Motor neuron (in vitro differentiated cells): Measurements from ENCODE around the gene CELSR3. TPM values are rescaled to one million over a fixed set of nuclear protein-coding genes. Genes with fewer than 3 reads are reported as not detected.

ENCODE experiments used
- ATAC-seq, 8 experiments: fragments of 200-7000 bp; cut with Tn5 transposase; replicated peaks in 6 of 8; 2 replicates each; pipeline ENCODE4 v1.8.0; 2021; ENCODE audit warnings: mild to moderate bottlenecking in 8 of 8, moderate library complexity in 8 of 8
- H3K27ac ChIP-seq, 2 donors: fragments of 250-450 bp; sonication (Bioruptor Pico); 2 replicates each; pipeline ENCODE4 v1.9.0; 2021; ENCODE audit warnings: antibody characterized with exemption in 2 of 2, mild to moderate bottlenecking in 2 of 2, moderate library complexity in 1 of 2
- H3K4me1 ChIP-seq, 2 donors: fragments of 250-450 bp; sonication (Bioruptor Pico); replicated peaks in 1 of 2; 2 replicates each; pipeline ENCODE4 v1.6.1; 2021; ENCODE audit warnings: antibody characterized with exemption in 2 of 2, mild to moderate bottlenecking in 2 of 2, moderate library complexity in 1 of 2
- H3K4me3 ChIP-seq, 5 donors: fragments of 250-450 bp; sonication (Bioruptor Pico); 2 replicates each; pipeline ENCODE4 v1.9.0; 2021; ENCODE audit warnings: antibody characterized with exemption in 5 of 5, mild to moderate bottlenecking in 5 of 5, moderate library complexity in 4 of 5
- WGBS, 10 experiments: fragments of 450-650 bp; shearing (Covaris generic); methylation state at CpG; one replicate each; pipeline ENCODE4 v1.0.0; 2022; 5-methylcytosine and 5-hydroxymethylcytosine counted together
- in situ Hi-C, 9 experiments: fragments of 400-800 bp; cut with MboI; loops; one replicate each; pipeline ENCODE4 v1.15.0; 2021; ENCODE audit warnings: low sequenced_read_pairs in 9 of 9, low pct_unique_long_range_greater_than_20kb in 2 of 9; ENCODE audit not compliant: unreplicated experiment in 9 of 9
- total RNA-seq, 8 experiments: library from RNA; unstranded; fragments of 300-600 nt; gene quantifications; 2 replicates each; pipeline versions ENCODE4 v1.2.3 to v1.2.4, GENCODE V29; 2022

Gene CELSR3
- total RNA-seq, 8 experiments from 2014 or later = 0.97 to 53.4 (median 23.0) TPM

DNA sequence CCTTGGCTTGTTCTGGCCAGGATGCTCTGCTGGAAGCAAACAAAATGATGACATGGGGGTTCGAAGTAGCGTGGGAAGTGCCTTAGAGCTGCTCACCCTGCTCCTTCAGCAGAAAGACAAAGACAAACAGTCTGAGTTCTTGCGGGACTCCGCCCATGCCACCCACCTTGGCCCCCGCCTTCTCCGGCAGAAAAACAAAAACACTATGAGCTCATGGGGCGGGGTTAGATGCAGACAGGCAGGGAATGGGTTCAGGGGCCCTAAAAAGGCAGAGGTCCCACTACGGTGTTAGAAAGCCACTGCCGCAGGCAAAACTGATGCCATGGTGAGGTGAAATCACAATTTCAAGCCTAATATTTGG is 32.7 kb upstream of the CELSR3 start:
- Histone ChIP-seq H3K4me3 (no peak overlapping the region), H3K4me1 (peaks cover 14 to 18% of the 10 kb centered on the region in 2 donors), H3K27ac (peak overlapping the region; percentile 13 to 60)
- in situ Hi-C loops = no loop called here
- peak; percentile 67 to 87 (median 78) for ATAC-seq
- 0 to 80% (median 42%) methylated on average over 1 to 8 of the region's 9 CpGs; no CpG with 5 or more reads in 2 of the 10 experiments for WGBS, 10 experiments

DNA sequence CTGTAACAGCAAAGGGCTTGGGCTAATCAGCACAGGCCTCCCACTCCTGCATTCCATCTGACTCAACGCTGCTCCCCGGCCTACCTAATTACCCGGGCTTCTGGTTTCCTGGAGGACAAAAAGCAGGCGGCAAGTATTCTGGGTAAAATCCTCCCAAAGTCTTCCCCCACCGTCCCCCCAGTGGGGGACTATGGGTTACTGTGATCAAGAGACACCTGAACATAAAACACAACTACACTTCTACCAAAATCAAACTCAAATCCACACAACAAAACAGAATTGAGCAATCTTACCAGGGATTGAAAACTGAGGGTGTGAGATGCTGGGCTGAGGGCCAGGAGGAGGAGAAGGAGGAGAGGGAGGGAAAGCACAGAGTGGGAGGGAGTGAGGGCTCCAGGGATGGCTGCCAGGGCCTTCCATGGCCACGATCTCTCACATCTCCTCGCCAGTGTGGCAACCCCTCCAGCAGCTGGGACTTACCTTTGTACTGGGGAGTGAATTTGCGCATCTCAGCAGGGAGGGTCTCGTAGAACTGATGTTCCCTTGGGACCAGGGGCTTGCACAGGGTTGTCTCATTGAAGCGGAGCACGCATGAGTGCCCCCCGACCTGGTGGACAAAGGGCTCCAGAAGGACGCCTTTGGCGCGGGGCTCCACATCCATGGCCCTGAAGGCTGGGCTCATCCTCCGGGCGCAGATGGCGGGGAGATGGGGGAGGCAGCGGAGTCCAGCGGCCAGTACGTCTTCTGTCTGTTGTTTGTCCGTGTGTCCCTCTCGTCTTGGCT is 32.1 kb upstream of the CELSR3 start:
- H3K4me3 ChIP-seq = no peak overlapping the region
- in situ Hi-C loops = no loop called here
- ATAC-seq = peak; percentile 38 to 89 (median 72)
- peak overlapping the region; percentile 13 to 60 for H3K27ac ChIP-seq
- H3K4me1 ChIP-seq = peaks cover 14 to 18% of the 10 kb centered on the region in 2 donors
- 0 to 80% (median 61%) methylated on average over 1 to 10 of the region's 23 CpGs; no CpG with 5 or more reads in 2 of the 10 experiments for WGBS, 10 experiments

DNA sequence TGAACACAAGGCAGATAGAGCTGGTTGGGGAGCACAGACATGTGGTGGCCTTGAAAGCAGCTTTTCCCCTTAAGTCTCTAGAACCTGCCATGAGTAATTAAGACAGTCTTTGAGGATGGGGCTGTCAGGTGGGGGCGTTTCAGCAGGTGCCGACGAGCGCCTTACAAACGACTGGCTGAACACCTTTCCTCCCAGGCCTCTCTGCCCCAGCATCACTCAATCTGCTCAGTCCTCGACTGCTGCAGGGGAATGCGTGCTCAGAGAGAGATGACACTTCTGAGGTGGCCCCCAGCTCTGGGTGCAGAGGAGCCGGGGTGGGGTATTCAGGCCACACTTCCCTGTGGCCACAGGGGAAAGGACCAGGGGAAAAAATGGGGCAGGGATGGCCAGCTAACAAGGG is 31.1 kb upstream of the CELSR3 start:
- H3K4me3 ChIP-seq = no peak overlapping the region

DNA sequence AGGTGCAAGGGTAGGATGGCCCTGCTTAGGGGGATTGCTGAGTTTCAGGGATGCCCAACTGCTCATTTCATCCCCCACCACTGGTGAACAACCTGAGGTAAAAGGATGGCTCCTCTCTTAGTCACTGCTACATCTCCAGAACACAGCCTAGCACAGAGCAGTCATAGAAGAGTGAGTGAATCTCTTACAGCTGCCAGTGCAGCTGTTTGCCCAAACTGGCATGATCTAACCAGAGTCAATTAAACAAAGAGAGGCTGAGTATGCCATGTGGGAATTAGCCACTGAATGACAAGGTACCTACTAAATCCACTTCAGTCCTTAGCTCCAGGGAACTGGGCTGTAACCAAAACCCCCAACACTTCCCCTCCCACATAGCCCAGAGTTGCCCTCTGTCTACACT is 29.9 kb upstream of the CELSR3 start:
- ATAC-seq = no peak
- Histone ChIP-seq H3K27ac (no peak overlapping the region), H3K4me3 (no peak overlapping the region), H3K4me1 (peaks cover 14 to 16% of the 10 kb centered on the region in 2 donors)
- in situ Hi-C loops = no loop called here

More for the DNA sequence above, 31.1 kb upstream of the CELSR3 start:
- in situ Hi-C loops = no loop called here
- WGBS, 10 experiments = 80 to 100% (median 85%) methylated on average over 1 to 5 of the region's 8 CpGs; no CpG with 5 or more reads in 5 of the 10 experiments
- no peak overlapping the region for H3K27ac ChIP-seq
- no peak for ATAC-seq
- peaks cover 14 to 18% of the 10 kb centered on the region in 2 donors for H3K4me1 ChIP-seq

GRCh38 chr3:48690846-48691458 is 28.3 kb upstream of the CELSR3 start:
- in situ Hi-C loops = no loop called here
- WGBS, 10 experiments = 86 to 100% (median 100%) methylated on average over 1 to 2 of the region's 2 CpGs; no CpG with 5 or more reads in 5 of the 10 experiments

GRCh38 chr3:48689384-48689783 is 26.7 kb upstream of the CELSR3 start:
- Histone ChIP-seq H3K4me3 (no peak overlapping the region), H3K4me1 (peaks cover 6% of the 10 kb centered on the region in 2 donors), H3K27ac (no peak overlapping the region)
- 36 to 81% (median 66%) methylated on average over 1 to 4 of the region's 5 CpGs; no CpG with 5 or more reads in 4 of the 10 experiments for WGBS, 10 experiments
- in situ Hi-C loops = no loop called here
- no peak for ATAC-seq

More at GRCh38 chr3:48690846-48691458, 28.3 kb upstream of the CELSR3 start:
- Histone ChIP-seq H3K4me3 (no peak overlapping the region), H3K27ac (no peak overlapping the region), H3K4me1 (peaks cover 14 to 16% of the 10 kb centered on the region in 2 donors)
- ATAC-seq = no peak

DNA sequence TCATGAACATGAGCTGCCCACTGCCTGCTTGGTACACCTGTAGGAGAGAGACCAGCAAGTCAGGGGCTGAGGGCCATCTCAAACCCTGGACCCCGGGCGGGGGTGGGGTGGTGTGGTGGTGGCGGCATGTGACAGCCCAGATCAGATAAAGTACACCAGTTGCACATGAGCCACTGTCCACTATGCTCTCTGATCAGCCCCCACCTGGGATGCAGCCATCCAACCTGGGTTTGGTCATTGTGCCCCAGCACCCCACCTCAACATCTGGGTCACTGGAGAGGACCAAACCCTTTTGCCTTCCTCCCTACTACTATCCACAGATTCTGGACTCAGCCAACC is 26.0 kb upstream of the CELSR3 start:
- no CpG with 5 or more reads among the region's 3 CpGs for WGBS, 10 experiments
- no peak for ATAC-seq
- Histone ChIP-seq H3K27ac (no peak overlapping the region), H3K4me3 (no peak overlapping the region), H3K4me1 (peaks cover 11% of the 10 kb centered on the region in 2 donors)
- in situ Hi-C loops = no loop called here

DNA sequence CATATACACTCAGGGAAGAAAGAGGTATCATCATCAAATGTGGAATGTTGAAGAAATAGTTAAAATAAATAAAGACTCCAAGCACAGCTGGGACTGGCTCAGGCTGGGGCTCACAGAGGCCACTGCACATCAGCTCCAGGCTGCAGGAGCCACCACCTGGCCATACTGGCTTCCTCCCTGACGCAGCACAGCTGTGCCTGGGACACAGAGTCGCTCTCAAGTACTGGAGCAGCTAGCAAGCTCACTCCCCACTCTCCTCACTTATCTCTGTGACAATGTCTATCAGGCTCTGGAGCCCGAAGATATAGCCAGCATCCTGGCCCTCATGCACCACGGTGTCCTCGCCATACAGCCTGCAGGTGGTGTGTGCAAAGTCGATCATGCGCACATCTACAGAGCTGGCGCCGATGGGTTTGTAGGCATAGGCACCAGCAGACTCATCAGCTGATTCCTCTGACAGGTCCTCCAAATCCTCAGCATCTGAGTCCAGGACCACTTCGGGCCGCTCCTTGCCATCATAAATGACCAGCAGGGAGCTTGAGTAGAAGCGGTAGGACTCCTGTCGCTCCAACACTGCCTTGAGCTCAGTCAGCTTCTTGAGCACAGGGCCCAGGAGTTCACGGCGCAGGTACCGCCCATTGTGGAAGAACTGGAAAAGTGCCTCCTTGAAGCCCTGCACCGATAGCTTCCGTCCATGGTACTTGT is 25.5 kb upstream of the CELSR3 start:
- no peak for ATAC-seq
- no peak overlapping the region for H3K27ac ChIP-seq
- no peak overlapping the region for H3K4me3 ChIP-seq
- in situ Hi-C loops = no loop called here
- H3K4me1 ChIP-seq = peaks cover 11 to 15% of the 10 kb centered on the region in 2 donors
- WGBS, 10 experiments = 100% methylated on average over 1 of the region's 18 CpGs; no CpG with 5 or more reads in 7 of the 10 experiments

- WGBS, 10 experiments = 20 to 86% (median 64%) methylated on average over 1 to 2 of the region's 3 CpGs; no CpG with 5 or more reads in 5 of the 10 experiments
- in situ Hi-C loops = no loop called here
- Histone ChIP-seq H3K4me1 (peaks cover 11 to 15% of the 10 kb centered on the region in 2 donors), H3K27ac (no peak overlapping the region), H3K4me3 (no peak overlapping the region)
- ATAC-seq = no peak
Measured at GRCh38 chr3:48687220-48687678, 24.6 kb upstream of the CELSR3 start.

- peak overlapping the region in 2 of 5 donors; percentile 71 to 76 for H3K4me3 ChIP-seq
- H3K4me1 ChIP-seq = peaks cover 11 to 15% of the 10 kb centered on the region in 2 donors
- H3K27ac ChIP-seq = no peak overlapping the region
- ATAC-seq = no peak
- in situ Hi-C loops = no loop called here
- WGBS, 10 experiments = 35 to 100% (median 88%) methylated on average over 1 to 9 of the region's 10 CpGs
Measured at GRCh38 chr3:48686538-48687219, 24.0 kb upstream of the CELSR3 start.

- peaks cover 11 to 15% of the 10 kb centered on the region in 2 donors for H3K4me1 ChIP-seq
- WGBS, 10 experiments = 0 to 100% (median 9%) methylated on average over 1 to 10 of the region's 97 CpGs; no CpG with 5 or more reads in 5 of the 10 experiments
- in situ Hi-C loops = no loop called here
- H3K4me3 ChIP-seq = peak within 1 kb of the TSS; percentile 71 to 99 (median 89)
- ATAC-seq = peak; percentile 81 to 91 (median 88)
- H3K27ac ChIP-seq = peak within 1 kb of the TSS; percentile 81 to 82
Measured at GRCh38 chr3:48685603-48686511, 23.2 kb upstream of the CELSR3 start, which contains the start of gene NCKIPSD. Gene NCKIPSD (minus strand): TSS chr3:48685915. CDS start chr3:48685807, 108 bp downstream.

GRCh38 chr3:48685293-48685602 is 22.6 kb upstream of the CELSR3 start:
- H3K4me3 ChIP-seq = peak overlapping the region; percentile 71 to 99 (median 89)
- no CpG with 5 or more reads among the region's 13 CpGs for WGBS, 10 experiments
- peaks cover 11 to 15% of the 10 kb centered on the region in 2 donors for H3K4me1 ChIP-seq
- peak overlapping the region; percentile 81 to 82 for H3K27ac ChIP-seq
- in situ Hi-C loops = no loop called here
- ATAC-seq = no peak
